Neural progenitor cell (in vitro differentiated cells): Measurements from ENCODE around the gene ERICH4. TPM values are rescaled to one million over a fixed set of nuclear protein-coding genes. Genes with fewer than 3 reads are reported as not detected.
A peak's percentile ranks its signal among the peaks of the same experiment; 100 is the strongest.

Experiments
- DNase-seq: peaks from one replicate; pipeline ENCODE4 v3.0.0-alpha.2; 2016; ENCODE audit warnings: low spot score
- H2AFZ ChIP-seq: fragments of 200-600 bp; sonication (generic); replicated peaks from 2 replicates; pipeline ENCODE4 v1.6.1; 2016; ENCODE audit warnings: antibody characterized with exemption
- H3F3A ChIP-seq: fragments of 200-600 bp; sonication (generic); 2 replicates; pipeline ENCODE4 v1.6.1; 2016; ENCODE audit warnings: antibody characterized with exemption, low read depth
- H3K27ac ChIP-seq: fragments of 200-600 bp; sonication (generic); 2 replicates; pipeline ENCODE4 v1.5.1; 2016; ENCODE audit warnings: mild to moderate bottlenecking
- H3K27me3 ChIP-seq: fragments of 200-600 bp; sonication (generic); 2 replicates; pipeline ENCODE4 v1.6.1; 2016; ENCODE audit warnings: mild to moderate bottlenecking, moderate library complexity
- H3K36me3 ChIP-seq: fragments of 200-600 bp; sonication (generic); 2 replicates; pipeline ENCODE4 v1.5.1; 2016
- H3K4me1 ChIP-seq: fragments of 200-600 bp; sonication (generic); 2 replicates; pipeline ENCODE4 v1.6.1; 2016; ENCODE audit warnings: mixed run types
- H3K4me2 ChIP-seq: fragments of 200-600 bp; sonication (generic); 2 replicates; pipeline ENCODE4 v1.6.1; 2016
- H3K4me3 ChIP-seq: fragments of 200-600 bp; sonication (generic); 2 replicates; pipeline ENCODE4 v1.5.1; 2016
- H3K79me2 ChIP-seq: fragments of 200-600 bp; sonication (generic); 2 replicates; pipeline ENCODE4 v1.6.1; 2016; ENCODE audit warnings: low read depth
- H3K9ac ChIP-seq: fragments of 200-600 bp; sonication (generic); 2 replicates; pipeline ENCODE4 v1.6.1; 2016
- H3K9me3 ChIP-seq: fragments of 200-600 bp; sonication (generic); 2 replicates; pipeline ENCODE4 v1.5.1; 2016; ENCODE audit warnings: low read depth
- H4K20me1 ChIP-seq: fragments of 200-600 bp; sonication (generic); 2 replicates; pipeline ENCODE4 v1.6.1; 2016; ENCODE audit warnings: low read depth
- H3K27ac Mint-ChIP-seq: 3 replicates; pipeline ENCODE4 v1.8.0; 2021; ENCODE audit warnings: mixed read lengths
- H3K27me3 Mint-ChIP-seq: 2 replicates; pipeline ENCODE4 v1.8.0; 2022; ENCODE audit warnings: low read depth, mild to moderate bottlenecking, inconsistent platforms, moderate library complexity, mixed read lengths; ENCODE audit not compliant: insufficient read depth
- H3K36me3 Mint-ChIP-seq: 3 replicates; pipeline ENCODE4 v1.8.0; 2021; ENCODE audit warnings: mixed read lengths
- H3K4me1 Mint-ChIP-seq: 3 replicates; pipeline ENCODE4 v1.8.0; 2021; ENCODE audit warnings: mixed read lengths
- H3K4me3 Mint-ChIP-seq: 3 replicates; pipeline ENCODE4 v1.8.0; 2021; ENCODE audit warnings: mild to moderate bottlenecking, moderate library complexity, mixed read lengths
- H3K9me3 Mint-ChIP-seq: 3 replicates; pipeline ENCODE4 v1.8.0; 2020; ENCODE audit warnings: mixed read lengths
- CTCF ChIP-seq: fragments of 200-600 bp; sonication (generic); IDR thresholded peaks from 2 replicates; pipeline ENCODE4 v1.5.1; 2017; ENCODE audit warnings: antibody characterized with exemption, mild to moderate bottlenecking
- EZH2 ChIP-seq: fragments of 200-600 bp; sonication (generic); IDR thresholded peaks from 2 replicates; pipeline ENCODE4 v1.6.1; 2017; ENCODE audit warnings: antibody characterized with exemption, mild to moderate bottlenecking, moderate library complexity
- EZH2phosphoT487 ChIP-seq: fragments of 200-600 bp; sonication (generic); IDR thresholded peaks from 2 replicates; pipeline ENCODE4 v1.6.1; 2017; ENCODE audit warnings: antibody characterized with exemption
- total RNA-seq: library from RNA; depleted of rRNA; stranded (reverse); fragments of >200 nt; gene quantifications from 2 replicates; pipeline ENCODE4 v1.2.3, GENCODE V29; 2015; ENCODE audit warnings: low replicate concordance

Gene ERICH4
- total RNA-seq, 1 donor from 2014 or later: not detected

GRCh38 chr19:41398050-41398418 lies 44.9 kb upstream of the ERICH4 start:
- peaks cover 42% of the 10 kb centered on the region for H3K79me2 ChIP-seq
- peak overlapping the region; percentile 98 for H3K4me3 ChIP-seq
- peak overlapping the region; percentile 94 for H2AFZ ChIP-seq
- H3K27ac ChIP-seq: peak overlapping the region; percentile 97
- H3K4me1 ChIP-seq: peaks cover 7% of the 10 kb centered on the region
- H3F3A ChIP-seq: peaks cover 4% of the 10 kb centered on the region
- H3K36me3 ChIP-seq: no peaks in the 10 kb centered on the region
- H3K27me3 ChIP-seq: no peaks in the 10 kb centered on the region
- Mint-ChIP-seq H3K36me3 (peaks cover 2% of the 10 kb centered on the region), H3K27ac (peak overlapping the region; percentile 100), H3K4me1 (peaks cover 26% of the 10 kb centered on the region), H3K27me3 (peaks cover 8% of the 10 kb centered on the region), H3K9me3 (no peaks in the 10 kb centered on the region), H3K4me3 (peak overlapping the region; percentile 98)
- no peaks in the 10 kb centered on the region for H3K9me3 ChIP-seq
- DNase-seq: peak; percentile 16
- TF ChIP-seq CTCF: no peak
- no peak for TF ChIP-seq EZH2
- TF ChIP-seq EZH2phosphoT487: no peak
- peaks cover 5% of the 10 kb centered on the region for H4K20me1 ChIP-seq
- H3K4me2 ChIP-seq: peak overlapping the region; percentile 95
- H3K9ac ChIP-seq: peak overlapping the region; percentile 93

GRCh38 chr19:41398598-41398997 lies 44.4 kb upstream of the ERICH4 start:
- Mint-ChIP-seq H3K36me3 (peaks cover 2% of the 10 kb centered on the region), H3K27me3 (peaks cover 8% of the 10 kb centered on the region), H3K4me3 (peak overlapping the region; percentile 98), H3K9me3 (no peaks in the 10 kb centered on the region), H3K4me1 (peaks cover 26% of the 10 kb centered on the region), H3K27ac (no peak overlapping the region)
- Histone ChIP-seq H3K4me3 (peak overlapping the region; percentile 98), H3F3A (peaks cover 4% of the 10 kb centered on the region), H3K4me1 (peaks cover 7% of the 10 kb centered on the region), H3K9me3 (no peaks in the 10 kb centered on the region), H3K27ac (no peak overlapping the region), H3K4me2 (peak overlapping the region; percentile 95), H3K27me3 (no peaks in the 10 kb centered on the region), H2AFZ (no peak overlapping the region), H3K36me3 (no peaks in the 10 kb centered on the region), H3K79me2 (peaks cover 42% of the 10 kb centered on the region), H3K9ac (peak overlapping the region; percentile 93), H4K20me1 (peaks cover 5% of the 10 kb centered on the region)
- TF ChIP-seq EZH2phosphoT487: no peak
- TF ChIP-seq CTCF: no peak
- no peak for DNase-seq

- H3K36me3 Mint-ChIP-seq: peaks cover 2% of the 10 kb centered on the region
- no peaks in the 10 kb centered on the region for H3K36me3 ChIP-seq
- H3K27me3 Mint-ChIP-seq: peaks cover 8% of the 10 kb centered on the region
- DNase-seq: no peak
- no peak overlapping the region for H2AFZ ChIP-seq
- peak overlapping the region; percentile 95 for H3K4me2 ChIP-seq
- H3K9ac ChIP-seq: peak overlapping the region; percentile 93
- H3K9me3 ChIP-seq: no peaks in the 10 kb centered on the region
- H3K79me2 ChIP-seq: peaks cover 42% of the 10 kb centered on the region
- H3K27ac ChIP-seq: no peak overlapping the region
- peak overlapping the region; percentile 98 for H3K4me3 Mint-ChIP-seq
- H3K4me1 ChIP-seq: peaks cover 7% of the 10 kb centered on the region
- H3F3A ChIP-seq: peaks cover 4% of the 10 kb centered on the region
- peak overlapping the region; percentile 98 for H3K4me3 ChIP-seq
- H3K9me3 Mint-ChIP-seq: no peaks in the 10 kb centered on the region
- H3K4me1 Mint-ChIP-seq: peaks cover 26% of the 10 kb centered on the region
- peaks cover 5% of the 10 kb centered on the region for H4K20me1 ChIP-seq
- no peak overlapping the region for H3K27ac Mint-ChIP-seq
- no peak for TF ChIP-seq EZH2phosphoT487
- TF ChIP-seq CTCF: no peak
- TF ChIP-seq EZH2: no peak
- H3K27me3 ChIP-seq: no peaks in the 10 kb centered on the region
These were observed 43.9 kb upstream of the ERICH4 start for GRCh38 chr19:41399091-41399490.
